GM18873 (cell line): ENCODE results near the gene TSPAN15.
"Not testable (repeated sequence)": the region's sequence is repeated elsewhere in the genome, so short reads cannot be mapped to it uniquely, and the experiment has no call there.

ENCODE experiments used
- ATAC-seq: cut with Tn5 transposase; IDR thresholded peaks from one replicate; pipeline ENCODE4 v1.9.1; 2021; ENCODE audit warnings: mild to moderate bottlenecking, moderate library complexity, moderate number of reproducible peaks; ENCODE audit not compliant: unreplicated experiment, low FRiP score

TSPAN15 gene

DNA sequence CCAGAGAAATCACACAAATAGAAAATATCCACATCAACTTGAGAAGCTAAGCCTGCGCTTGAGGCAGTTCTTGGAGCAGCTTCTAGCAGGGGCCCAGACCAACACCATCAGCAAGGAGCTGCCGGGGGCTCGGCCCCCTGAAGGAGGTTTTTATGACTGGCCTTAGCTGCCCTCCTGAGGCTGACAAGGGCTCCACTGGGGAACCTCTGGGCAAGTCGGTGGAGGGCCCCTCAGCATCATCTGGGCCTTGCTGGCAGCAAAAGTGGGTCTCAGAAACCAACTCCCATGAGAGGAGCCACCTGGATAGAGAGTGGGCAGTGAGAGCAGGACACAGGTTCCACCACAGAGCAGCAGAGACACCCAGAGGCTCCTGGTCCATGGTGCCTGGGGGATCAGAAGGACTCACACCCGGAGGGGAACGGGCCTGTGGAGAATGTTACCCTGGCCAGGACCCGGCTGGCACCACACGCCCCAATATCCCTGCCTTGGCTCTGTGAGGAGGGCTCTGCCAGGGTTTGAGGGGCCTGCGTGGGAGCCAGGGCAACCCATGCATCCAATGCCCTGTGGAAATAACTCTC is 66.1 kb downstream of the TSPAN15 start:
- no peak for ATAC-seq

DNA sequence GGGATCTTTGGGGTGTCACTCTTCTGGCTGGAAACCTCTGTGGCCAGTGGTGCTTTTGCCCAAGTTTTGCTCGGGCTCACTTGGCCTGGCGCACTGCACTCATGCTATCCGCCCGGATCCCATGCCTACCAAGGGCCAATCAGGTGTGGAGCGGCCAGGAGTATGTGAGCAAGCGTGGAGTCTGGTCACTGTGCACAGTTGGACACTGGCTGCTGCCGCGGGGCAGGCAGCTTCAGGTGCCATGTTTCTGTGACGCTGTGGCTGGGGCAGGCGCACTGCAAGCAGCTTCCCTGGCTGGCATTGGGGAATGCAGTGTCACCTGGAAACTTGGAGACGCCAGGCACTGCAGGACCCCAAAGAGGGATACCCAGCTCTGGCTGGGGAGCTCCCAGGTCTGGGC is 76.7 kb downstream of the TSPAN15 start:
- ATAC-seq: no peak

DNA sequence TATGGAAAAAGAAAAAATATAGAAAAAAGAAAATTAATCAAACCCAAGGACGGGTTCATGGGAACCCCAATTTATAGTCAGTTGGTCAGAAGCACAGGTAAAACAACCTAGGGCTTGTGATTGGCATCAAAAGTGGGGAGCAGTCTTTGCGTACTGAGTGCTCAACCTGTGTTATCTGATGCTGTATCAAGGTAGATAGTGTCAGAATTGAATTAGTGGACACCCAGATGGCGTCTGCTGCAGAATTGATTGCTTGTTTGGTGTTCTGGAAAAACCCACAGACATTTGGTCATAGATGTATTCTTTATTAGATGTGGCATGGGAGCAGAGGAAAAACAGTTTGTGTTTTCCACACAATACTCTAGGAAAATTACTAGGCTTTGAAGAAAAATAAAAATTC is 82.4 kb downstream of the TSPAN15 start:
- no peak for ATAC-seq

DNA sequence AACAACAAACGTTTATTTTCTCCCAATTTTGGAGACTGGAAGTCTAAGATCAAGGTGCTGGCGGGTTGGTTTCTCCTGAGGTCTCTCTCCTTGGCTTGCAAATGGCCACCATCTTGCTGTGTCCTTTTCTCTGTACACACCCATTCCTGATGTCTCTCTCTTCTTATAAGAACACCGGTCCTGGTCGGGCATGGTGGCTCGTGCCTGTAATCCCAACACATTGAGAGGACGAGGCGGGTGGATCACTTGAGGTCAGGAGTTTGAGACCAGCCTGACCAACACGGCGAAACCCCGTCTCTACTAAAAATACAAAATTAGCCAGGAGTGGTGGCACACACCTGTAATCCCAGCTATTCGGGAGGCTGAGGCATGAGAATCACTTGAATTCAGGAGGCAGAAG is 85.3 kb downstream of the TSPAN15 start:
- not testable (repeated sequence) for ATAC-seq

DNA sequence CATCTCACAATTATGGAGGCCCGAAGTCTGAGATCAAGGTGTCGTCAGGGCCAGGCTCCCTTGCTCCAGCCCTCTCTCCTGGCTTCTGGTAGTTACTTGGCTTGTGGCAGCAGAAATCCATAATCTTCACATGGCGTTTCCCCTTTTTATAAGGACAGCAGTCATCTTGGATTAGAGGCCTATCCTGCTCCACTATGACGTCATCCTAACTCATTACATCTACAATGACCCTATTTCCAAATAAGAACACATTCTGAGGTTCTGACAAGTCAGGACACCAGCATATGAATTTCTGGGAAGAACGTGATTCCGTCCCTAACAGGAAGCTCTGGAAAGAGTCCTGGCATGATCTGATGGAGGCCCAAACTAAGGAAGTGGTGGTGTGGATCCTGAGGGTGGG is 86.2 kb downstream of the TSPAN15 start:
- ATAC-seq: no peak

DNA sequence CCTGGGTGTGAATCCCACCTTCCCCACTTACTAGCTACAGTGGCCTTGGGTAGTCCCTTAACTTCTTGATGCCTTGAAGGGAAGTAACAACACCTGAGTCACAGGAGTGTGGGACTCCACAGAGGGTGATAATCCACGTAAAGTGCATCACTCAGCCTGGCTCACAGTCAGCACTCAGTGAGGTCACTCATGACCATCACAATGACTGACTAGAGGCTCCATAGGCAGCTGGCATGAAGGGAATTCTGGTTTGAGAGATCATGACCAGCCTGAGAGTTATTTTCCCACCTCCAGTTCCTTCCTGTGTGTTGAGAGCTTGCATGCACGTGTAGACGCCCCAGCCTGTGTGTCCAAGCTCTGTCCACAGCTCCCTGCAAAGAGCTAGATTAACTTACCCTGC is 87.2 kb downstream of the TSPAN15 start:
- ATAC-seq: no peak

DNA sequence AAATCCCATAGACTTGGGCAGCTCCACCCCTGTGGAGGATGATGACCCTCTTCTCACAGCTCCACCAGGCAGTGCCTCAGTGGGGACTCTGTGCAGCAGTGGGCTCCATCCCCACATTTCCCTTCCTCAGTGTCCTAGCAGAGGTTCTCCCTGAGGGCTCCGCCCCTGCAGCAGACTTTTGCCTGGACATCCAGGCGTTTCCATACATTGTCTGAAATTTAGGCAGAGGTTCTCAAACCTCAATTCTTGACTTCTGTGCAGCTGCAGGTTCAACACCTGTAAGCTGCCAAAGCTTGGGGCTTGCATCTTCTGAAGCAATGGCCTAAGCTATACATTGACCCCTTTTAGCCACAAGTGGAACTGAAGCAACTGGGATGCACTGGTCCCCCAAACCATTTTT is 90.2 kb downstream of the TSPAN15 start:
- no peak for ATAC-seq

DNA sequence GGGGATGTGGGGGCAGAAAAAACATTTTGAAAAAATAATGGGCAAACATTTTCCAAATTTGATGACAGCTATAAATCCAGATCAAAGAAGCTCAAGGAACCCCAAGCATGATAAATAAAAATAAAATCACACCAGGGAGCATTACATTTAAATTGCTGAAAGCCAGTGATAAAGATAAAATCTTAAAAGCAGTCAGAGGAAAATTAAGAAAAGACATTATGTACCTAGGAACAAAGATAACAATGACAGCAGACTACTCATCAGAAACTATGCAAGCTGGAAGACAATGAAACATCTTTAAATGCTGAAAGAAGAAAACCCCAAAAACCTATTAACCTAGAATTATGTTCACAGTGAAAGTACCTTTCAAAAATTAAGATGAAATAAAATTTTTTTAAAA is 98.7 kb downstream of the TSPAN15 start:
- no peak for ATAC-seq

DNA sequence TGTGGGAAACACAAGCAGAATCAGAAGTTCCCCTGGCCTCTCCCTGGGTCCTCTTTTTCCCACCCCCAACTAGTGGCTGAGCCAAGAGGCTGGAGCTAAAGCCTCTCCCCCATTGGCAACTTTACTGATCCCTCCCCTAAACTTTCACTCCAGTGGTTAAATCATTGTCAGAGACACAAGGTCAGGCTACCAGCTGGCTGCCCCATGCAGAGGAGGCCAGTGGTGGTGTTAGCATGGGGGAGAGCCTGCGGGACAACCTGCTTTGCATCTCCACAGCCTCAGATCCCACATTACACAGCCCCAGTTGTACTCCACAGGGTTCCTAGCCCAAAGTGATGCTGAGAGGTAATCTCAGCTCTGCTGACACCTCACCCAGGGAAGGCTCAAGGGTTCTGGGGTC is 101.0 kb downstream of the TSPAN15 start:
- no peak for ATAC-seq

DNA sequence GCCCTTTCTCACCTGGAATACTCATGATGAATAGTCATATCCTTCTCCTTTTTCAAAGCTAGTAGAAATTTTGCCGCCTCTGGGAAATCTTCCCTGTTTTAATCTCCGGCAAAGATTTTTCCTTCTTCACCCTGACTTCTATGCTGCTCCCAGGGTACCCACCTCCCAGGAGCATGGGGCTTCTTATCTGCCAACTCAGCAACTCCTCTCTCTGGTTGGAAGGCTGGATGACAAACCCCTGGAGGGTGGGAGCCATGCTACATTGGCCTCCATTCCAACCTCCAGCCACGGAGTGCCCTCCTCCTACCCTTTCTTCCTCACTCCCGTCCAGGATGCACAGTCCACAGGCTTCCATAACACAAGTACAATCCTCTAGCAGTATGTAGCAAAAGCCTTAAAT is 102.1 kb downstream of the TSPAN15 start:
- ATAC-seq: no peak

DNA sequence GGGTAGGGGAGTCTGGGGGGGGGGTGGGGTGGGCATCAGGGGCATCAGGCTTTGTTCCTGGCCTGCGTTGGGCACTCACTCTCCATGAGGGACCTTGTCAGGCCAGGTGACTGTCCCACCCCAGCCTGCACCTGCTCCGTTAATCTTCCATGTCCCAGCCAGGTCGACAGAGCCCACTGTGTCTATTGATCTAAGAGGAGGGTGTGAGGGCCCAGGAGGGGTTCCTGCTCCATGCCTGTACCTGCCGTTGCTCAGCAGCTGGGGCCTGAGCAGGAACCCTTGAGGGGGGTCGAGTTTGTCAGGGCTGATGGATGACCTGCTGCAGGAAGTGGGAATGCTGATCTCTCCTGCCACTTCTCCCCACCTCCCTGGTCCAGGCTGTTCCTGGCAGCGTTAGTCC is 103.3 kb downstream of the TSPAN15 start:
- no peak for ATAC-seq
